Measurements from ENCODE around the gene ZC3H7B. TPM values are rescaled to one million over a fixed set of nuclear protein-coding genes. Genes with fewer than 3 reads are reported as not detected.

ZC3H7B gene
- total RNA-seq, 1 experiment from 2014 or later: 18.1 TPM

DNA sequence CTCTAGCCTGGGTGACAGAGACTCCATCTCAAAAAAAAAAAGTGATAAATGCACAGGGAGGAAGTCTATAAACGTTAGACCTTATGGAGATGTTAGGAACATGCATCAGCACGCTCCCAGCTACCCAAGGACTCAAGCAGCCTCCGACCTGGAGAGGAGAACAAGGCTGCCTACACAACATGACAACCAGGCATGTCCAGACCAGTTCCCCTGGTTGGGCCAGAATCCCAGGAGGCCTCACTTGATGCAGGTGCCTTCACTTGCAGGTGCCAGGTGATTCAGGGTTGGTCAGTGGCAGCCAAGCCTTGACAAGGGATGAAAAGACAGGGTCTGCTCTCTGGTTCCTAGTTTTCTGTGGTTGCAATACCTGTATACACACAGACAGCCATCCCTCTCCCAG, 21.3 kb upstream of the ZC3H7B start:
- H3K4me1 ChIP-seq (ENCODE audit: low read length): peaks cover 7% of the 10 kb centered on the region
- no peak overlapping the region for H3K4me3 ChIP-seq (ENCODE audit: low read length)
- no peak overlapping the region for H2AFZ ChIP-seq (ENCODE audit: low read length)
- no peaks in the 10 kb centered on the region for H3K27me3 ChIP-seq (ENCODE audit: low read length)
- H3K27ac ChIP-seq (ENCODE audit: low read length): no peak overlapping the region
- peaks cover 53% of the 10 kb centered on the region for H3K36me3 ChIP-seq (ENCODE audit: insufficient read depth, low read length)
- H3K9me2 ChIP-seq (replicated peaks; ENCODE audit: insufficient read depth, low read length): no peaks in the 10 kb centered on the region
- peaks cover 44% of the 10 kb centered on the region for H3K79me2 ChIP-seq (ENCODE audit: low read length)
- no peaks in the 10 kb centered on the region for H3K9me3 ChIP-seq (ENCODE audit: low read length)
- H4K20me1 ChIP-seq (ENCODE audit: insufficient read depth, low read depth, low read length): 0 out of 2 replicates have a peak, but pooled peaks cover 6% of the 10 kb centered on the region
- H3K9ac ChIP-seq (ENCODE audit: low read length): no peak overlapping the region
- no peak overlapping the region for H3K4me2 ChIP-seq (ENCODE audit: low read depth, low read length, poor library complexity, severe bottlenecking)
- DNase-seq: no peak

DNA sequence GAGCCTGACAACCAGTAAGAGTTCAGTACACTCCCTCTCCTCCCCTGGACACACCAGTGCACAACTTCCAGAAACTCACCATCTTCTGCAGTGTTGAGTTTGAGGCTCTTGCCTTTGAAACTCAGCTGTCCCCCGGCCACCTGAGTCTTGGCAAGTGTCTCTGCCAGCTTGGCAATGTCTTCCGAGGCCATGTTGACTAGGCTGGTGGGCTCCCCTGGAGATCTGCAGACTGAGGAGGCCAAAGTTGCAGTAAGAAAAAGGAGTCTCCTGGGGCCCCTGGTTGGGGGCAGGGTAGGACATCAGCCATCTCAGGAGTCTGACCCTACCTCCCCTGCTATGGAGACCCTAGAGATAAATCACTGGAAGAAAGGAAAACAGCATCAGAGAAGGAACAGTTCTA, 20.5 kb upstream of the ZC3H7B start:
- Histone ChIP-seq H3K9ac (ENCODE audit: low read length) (no peak overlapping the region), H3K9me2 (replicated peaks; ENCODE audit: insufficient read depth, low read length) (no peaks in the 10 kb centered on the region), H3K27me3 (ENCODE audit: low read length) (no peaks in the 10 kb centered on the region), H3K9me3 (ENCODE audit: low read length) (no peaks in the 10 kb centered on the region), H3K79me2 (ENCODE audit: low read length) (peaks cover 50% of the 10 kb centered on the region), H3K27ac (ENCODE audit: low read length) (no peak overlapping the region), H2AFZ (ENCODE audit: low read length) (no peak overlapping the region), H3K4me3 (ENCODE audit: low read length) (no peak overlapping the region), H3K4me2 (ENCODE audit: low read depth, low read length, poor library complexity, severe bottlenecking) (no peak overlapping the region), H4K20me1 (ENCODE audit: insufficient read depth, low read depth, low read length) (peaks cover 6% of the 10 kb centered on the region; the same call in 1 of the 2 replicates), H3K36me3 (ENCODE audit: insufficient read depth, low read length) (peaks cover 50% of the 10 kb centered on the region), H3K4me1 (ENCODE audit: low read length) (peaks cover 8% of the 10 kb centered on the region)
- no peak for DNase-seq

DNA sequence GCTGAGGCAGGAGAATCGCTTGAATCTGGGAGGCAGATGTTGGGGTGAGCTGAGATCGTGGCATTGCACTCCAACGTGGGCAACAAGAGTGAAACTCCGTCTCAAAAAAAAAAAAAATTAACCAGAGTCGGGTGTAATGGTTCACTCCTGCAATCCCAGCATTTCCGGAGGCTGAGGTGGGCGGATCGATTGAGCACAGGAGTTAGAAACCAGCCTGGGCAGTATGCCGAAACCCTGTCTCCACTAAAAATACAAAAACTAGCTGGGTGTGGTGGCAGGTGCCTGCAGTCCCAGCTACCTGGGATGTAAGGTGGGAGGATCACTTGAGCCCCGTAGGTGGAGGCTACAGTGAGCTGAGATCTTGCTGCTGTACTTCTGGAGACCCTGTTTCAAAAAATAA, 16.9 kb upstream of the ZC3H7B start:
- Histone ChIP-seq H3K79me2 (ENCODE audit: low read length) (peaks cover 45% of the 10 kb centered on the region), H3K4me2 (ENCODE audit: low read depth, low read length, poor library complexity, severe bottlenecking) (peak overlapping the region; percentile 88), H3K27ac (ENCODE audit: low read length) (no peak overlapping the region), H4K20me1 (ENCODE audit: insufficient read depth, low read depth, low read length) (peaks cover 6% of the 10 kb centered on the region; the same call in 1 of the 2 replicates), H3K9me2 (replicated peaks; ENCODE audit: insufficient read depth, low read length) (no peaks in the 10 kb centered on the region), H3K36me3 (ENCODE audit: insufficient read depth, low read length) (peaks cover 33% of the 10 kb centered on the region), H3K4me1 (ENCODE audit: low read length) (peaks cover 15% of the 10 kb centered on the region), H3K9ac (ENCODE audit: low read length) (peak overlapping the region; percentile 97; the same call in 1 of the 2 replicates), H3K4me3 (ENCODE audit: low read length) (peak overlapping the region; percentile 95; the same call in 1 of the 2 replicates), H2AFZ (ENCODE audit: low read length) (no peak overlapping the region), H3K9me3 (ENCODE audit: low read length) (no peaks in the 10 kb centered on the region), H3K27me3 (ENCODE audit: low read length) (no peaks in the 10 kb centered on the region)
- no peak for DNase-seq

DNA sequence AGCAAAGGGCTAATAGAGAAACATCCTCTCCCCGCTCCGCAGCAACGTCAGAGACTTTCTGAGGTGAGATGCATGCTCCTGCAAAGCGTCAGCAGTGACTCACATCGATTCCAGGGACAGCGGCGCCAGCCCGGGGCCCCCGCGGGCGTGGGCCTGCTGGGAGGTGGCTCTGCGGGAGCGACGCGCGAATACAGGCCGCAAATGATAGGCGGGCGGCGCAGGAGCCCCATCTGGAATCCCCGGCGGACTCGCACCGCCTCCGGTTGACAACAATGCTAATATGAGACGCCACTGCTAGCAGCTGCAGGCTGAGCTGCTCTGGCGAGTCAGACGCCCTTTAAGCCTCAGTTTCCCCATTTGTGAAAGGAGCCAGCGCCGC, 15.9 kb upstream of the ZC3H7B start:
- Histone ChIP-seq H3K9me3 (ENCODE audit: low read length) (no peaks in the 10 kb centered on the region), H3K4me3 (ENCODE audit: low read length) (peak overlapping the region; percentile 95), H3K27me3 (ENCODE audit: low read length) (no peaks in the 10 kb centered on the region), H3K36me3 (ENCODE audit: insufficient read depth, low read length) (peaks cover 29% of the 10 kb centered on the region), H3K79me2 (ENCODE audit: low read length) (peaks cover 41% of the 10 kb centered on the region), H3K4me1 (ENCODE audit: low read length) (peaks cover 15% of the 10 kb centered on the region), H3K9me2 (replicated peaks; ENCODE audit: insufficient read depth, low read length) (no peaks in the 10 kb centered on the region), H4K20me1 (ENCODE audit: insufficient read depth, low read depth, low read length) (peaks cover 6% of the 10 kb centered on the region; the same call in 1 of the 2 replicates), H2AFZ (ENCODE audit: low read length) (peak overlapping the region; percentile 10; the same call in 1 of the 2 replicates), H3K27ac (ENCODE audit: low read length) (peak overlapping the region; percentile 60), H3K4me2 (ENCODE audit: low read depth, low read length, poor library complexity, severe bottlenecking) (peak overlapping the region; percentile 88), H3K9ac (ENCODE audit: low read length) (peak overlapping the region; percentile 97)
- DNase-seq: peak; percentile 72

DNA sequence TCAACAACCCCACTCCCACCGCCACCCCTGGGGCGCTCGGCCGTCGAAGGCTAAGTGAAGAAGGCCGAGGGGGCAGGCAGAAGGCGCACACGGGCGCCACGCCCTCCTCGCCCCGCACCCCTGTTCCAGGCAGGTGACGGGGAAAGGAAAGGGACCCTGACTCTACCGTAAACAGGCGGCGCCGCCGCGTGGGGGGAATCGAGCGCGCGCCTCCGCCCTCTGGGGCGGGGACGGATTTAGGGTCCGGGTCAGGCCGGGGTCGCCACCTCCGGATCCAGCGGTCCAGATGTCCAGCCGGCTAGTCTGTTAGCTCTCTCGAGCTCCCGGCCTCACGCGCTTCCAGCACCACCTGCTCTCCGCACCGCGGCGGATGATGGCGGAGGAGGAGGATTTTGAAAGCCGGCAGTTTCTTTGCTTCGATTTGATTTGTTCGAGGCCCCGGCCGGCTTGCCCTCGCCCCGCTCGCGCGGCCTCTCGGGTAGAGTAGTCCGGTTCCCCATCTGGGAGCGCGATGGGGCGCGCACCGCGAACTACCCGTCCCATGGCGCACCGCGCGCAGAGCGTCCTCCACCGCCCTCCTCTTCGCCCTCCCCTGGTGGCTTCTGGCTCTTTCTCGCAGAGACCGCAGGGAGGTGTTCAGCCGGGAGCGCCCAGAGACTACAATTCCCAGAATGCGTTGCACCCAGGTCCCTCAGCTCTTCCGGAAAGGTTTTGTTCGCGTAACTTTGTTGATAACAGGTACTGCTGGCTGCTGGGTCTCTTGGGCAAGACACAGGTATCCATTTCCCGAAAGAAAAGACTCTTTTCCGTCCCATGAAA, 15.3 kb upstream of the ZC3H7B start, which contains the start of gene RANGAP1:
Gene RANGAP1, minus strand, starts transcription at position 368 of the 819 bp plus-strand sequence. CDS start 5,143 bp downstream, outside the sequence.
- Histone ChIP-seq H3K4me3 (ENCODE audit: low read length) (peak within 1 kb of the TSS; percentile 95), H3K9ac (ENCODE audit: low read length) (peak within 1 kb of the TSS; percentile 97), H3K36me3 (ENCODE audit: insufficient read depth, low read length) (peaks cover 24% of the 10 kb centered on the region), H3K27ac (ENCODE audit: low read length) (peak within 1 kb of the TSS; percentile 78), H4K20me1 (ENCODE audit: insufficient read depth, low read depth, low read length) (peaks cover 6% of the 10 kb centered on the region; the same call in 1 of the 2 replicates), H3K9me3 (ENCODE audit: low read length) (no peaks in the 10 kb centered on the region), H3K4me2 (ENCODE audit: low read depth, low read length, poor library complexity, severe bottlenecking) (peak within 1 kb of the TSS; percentile 95), H3K4me1 (ENCODE audit: low read length) (peaks cover 15% of the 10 kb centered on the region), H3K27me3 (ENCODE audit: low read length) (no peaks in the 10 kb centered on the region), H2AFZ (ENCODE audit: low read length) (peak within 1 kb of the TSS; percentile 88), H3K79me2 (ENCODE audit: low read length) (peaks cover 41% of the 10 kb centered on the region), H3K9me2 (replicated peaks; ENCODE audit: insufficient read depth, low read length) (no peaks in the 10 kb centered on the region)
- peak; percentile 99 for DNase-seq

DNA sequence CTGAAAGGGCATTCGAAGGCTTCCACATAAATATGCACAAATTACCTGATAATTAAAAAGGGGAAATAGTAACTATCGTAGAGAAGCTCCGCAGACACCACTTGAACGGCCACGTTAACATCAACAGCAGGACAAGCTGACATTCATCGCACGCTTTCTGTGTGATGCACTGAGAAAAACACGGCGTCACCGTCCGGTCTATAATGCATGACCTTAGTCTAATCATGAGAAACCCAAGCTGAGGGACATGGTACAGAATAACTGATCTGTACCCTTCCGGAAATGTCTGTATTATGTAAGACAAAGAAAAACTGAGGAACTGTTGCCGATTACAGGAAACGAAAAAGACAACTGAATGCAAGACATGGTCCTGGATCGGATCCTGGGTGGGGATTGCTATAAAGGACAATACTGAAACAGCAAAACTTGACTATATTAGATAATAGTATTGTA, 14.7 kb upstream of the ZC3H7B start:
- peak overlapping the region; percentile 88 for H2AFZ ChIP-seq (ENCODE audit: low read length)
- peaks cover 1% of the 10 kb centered on the region; the same call in 1 of the 2 replicates for H4K20me1 ChIP-seq (ENCODE audit: insufficient read depth, low read depth, low read length)
- H3K9me3 ChIP-seq (ENCODE audit: low read length): no peaks in the 10 kb centered on the region

DNA sequence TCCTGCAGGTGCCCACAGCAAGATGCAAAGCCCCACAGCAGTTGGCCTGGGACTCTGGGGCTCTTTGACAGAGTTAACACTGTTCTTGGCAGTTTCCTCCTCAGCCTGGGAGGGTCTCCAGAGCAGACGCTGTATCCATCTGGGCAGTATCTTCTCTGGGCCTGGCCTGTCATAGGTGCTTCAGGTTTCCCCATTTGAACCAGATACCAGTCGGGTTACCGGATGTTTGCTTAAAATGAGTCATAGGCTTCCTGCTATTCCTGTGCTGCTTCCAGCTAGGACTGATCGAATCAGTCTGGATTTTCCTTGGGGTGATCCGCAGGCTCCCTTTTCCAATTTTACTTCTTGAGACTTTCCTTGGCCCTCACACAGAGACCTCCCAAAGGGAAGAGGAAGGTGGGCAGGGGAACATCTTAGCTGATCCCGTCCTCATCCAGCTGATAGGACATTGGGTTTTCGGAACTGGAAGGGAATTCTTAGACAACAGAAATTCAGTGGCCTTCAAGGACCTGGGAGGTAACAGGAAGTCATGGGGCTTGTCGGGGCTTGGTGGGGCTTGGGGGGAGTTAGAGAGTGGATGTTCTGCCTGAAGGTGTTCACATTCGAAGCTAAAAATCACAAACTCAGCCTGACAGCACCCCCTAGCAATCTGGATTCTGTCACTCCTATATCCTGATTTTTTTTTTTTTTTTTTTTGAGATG, 12.9 kb upstream of the ZC3H7B start:
- DNase-seq: no peak
- no peaks in the 10 kb centered on the region; the same call in 1 of the 2 replicates for H4K20me1 ChIP-seq (ENCODE audit: insufficient read depth, low read depth, low read length)
- H3K36me3 ChIP-seq (ENCODE audit: insufficient read depth, low read length): peaks cover 10% of the 10 kb centered on the region
- H3K4me2 ChIP-seq (ENCODE audit: low read depth, low read length, poor library complexity, severe bottlenecking): no peak overlapping the region
- H3K4me3 ChIP-seq (ENCODE audit: low read length): no peak overlapping the region
- H3K27me3 ChIP-seq (ENCODE audit: low read length): no peaks in the 10 kb centered on the region
- peaks cover 15% of the 10 kb centered on the region for H3K4me1 ChIP-seq (ENCODE audit: low read length)
- H3K27ac ChIP-seq (ENCODE audit: low read length): no peak overlapping the region
- H3K9me3 ChIP-seq (ENCODE audit: low read length): no peaks in the 10 kb centered on the region
- no peak overlapping the region; the same call in 1 of the 2 replicates for H2AFZ ChIP-seq (ENCODE audit: low read length)
- peaks cover 23% of the 10 kb centered on the region for H3K79me2 ChIP-seq (ENCODE audit: low read length)
- no peak overlapping the region for H3K9ac ChIP-seq (ENCODE audit: low read length)
- no peaks in the 10 kb centered on the region for H3K9me2 ChIP-seq (replicated peaks; ENCODE audit: insufficient read depth, low read length)

More for the DNA sequence above, 14.7 kb upstream of the ZC3H7B start:
- peaks cover 15% of the 10 kb centered on the region for H3K4me1 ChIP-seq (ENCODE audit: low read length)
- peaks cover 36% of the 10 kb centered on the region for H3K79me2 ChIP-seq (ENCODE audit: low read length)
- H3K27ac ChIP-seq (ENCODE audit: low read length): peak overlapping the region; percentile 78
- peak; percentile 82 for DNase-seq
- peaks cover 17% of the 10 kb centered on the region for H3K36me3 ChIP-seq (ENCODE audit: insufficient read depth, low read length)
- H3K27me3 ChIP-seq (ENCODE audit: low read length): no peaks in the 10 kb centered on the region
- peak overlapping the region; percentile 74 for H3K9ac ChIP-seq (ENCODE audit: low read length)
- H3K9me2 ChIP-seq (replicated peaks; ENCODE audit: insufficient read depth, low read length): no peaks in the 10 kb centered on the region
- H3K4me3 ChIP-seq (ENCODE audit: low read length): peak overlapping the region; percentile 95
- H3K4me2 ChIP-seq (ENCODE audit: low read depth, low read length, poor library complexity, severe bottlenecking): peak overlapping the region; percentile 95

DNA sequence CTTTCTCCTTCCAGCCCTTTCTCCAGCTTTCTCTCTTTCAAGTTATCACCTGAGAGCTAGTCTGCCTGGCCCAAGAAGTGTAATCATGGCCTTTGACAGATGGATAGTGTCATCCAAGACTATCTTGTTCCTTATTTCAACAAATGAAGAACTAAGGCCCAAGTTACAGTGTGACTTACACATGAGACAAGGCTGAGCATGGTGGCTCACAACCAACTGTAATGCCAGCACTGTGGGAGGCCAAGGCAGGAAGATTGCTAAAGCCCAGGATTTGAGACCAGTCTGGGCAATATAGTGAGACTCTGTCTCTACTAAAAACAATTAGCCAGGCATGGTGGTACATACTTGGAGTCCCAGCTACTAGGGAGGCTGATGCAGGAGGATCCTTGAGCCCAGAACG, 11.7 kb upstream of the ZC3H7B start:
- H3K27ac ChIP-seq (ENCODE audit: low read length): no peak overlapping the region
- H2AFZ ChIP-seq (ENCODE audit: low read length): no peak overlapping the region
- H3K27me3 ChIP-seq (ENCODE audit: low read length): no peaks in the 10 kb centered on the region
- no peak overlapping the region for H3K4me2 ChIP-seq (ENCODE audit: low read depth, low read length, poor library complexity, severe bottlenecking)
- H4K20me1 ChIP-seq (ENCODE audit: insufficient read depth, low read depth, low read length): no peaks in the 10 kb centered on the region; the same call in 1 of the 2 replicates
- no peaks in the 10 kb centered on the region; the same call in 1 of the 2 replicates for H3K36me3 ChIP-seq (ENCODE audit: insufficient read depth, low read length)
- H3K4me3 ChIP-seq (ENCODE audit: low read length): no peak overlapping the region
- H3K4me1 ChIP-seq (ENCODE audit: low read length): peaks cover 13% of the 10 kb centered on the region
- no peaks in the 10 kb centered on the region for H3K9me2 ChIP-seq (replicated peaks; ENCODE audit: insufficient read depth, low read length)
- H3K79me2 ChIP-seq (ENCODE audit: low read length): peaks cover 13% of the 10 kb centered on the region
- no peaks in the 10 kb centered on the region for H3K9me3 ChIP-seq (ENCODE audit: low read length)
- no peak overlapping the region for H3K9ac ChIP-seq (ENCODE audit: low read length)
- no peak for DNase-seq
